NCI-H1048 (cell line): ENCODE measurements around the gene USF2.

Experiments
- DNase-seq: peaks from one replicate; lab custom pipeline; 2025; lab: John Stamatoyannopoulos, UW

The USF2 gene

DNA sequence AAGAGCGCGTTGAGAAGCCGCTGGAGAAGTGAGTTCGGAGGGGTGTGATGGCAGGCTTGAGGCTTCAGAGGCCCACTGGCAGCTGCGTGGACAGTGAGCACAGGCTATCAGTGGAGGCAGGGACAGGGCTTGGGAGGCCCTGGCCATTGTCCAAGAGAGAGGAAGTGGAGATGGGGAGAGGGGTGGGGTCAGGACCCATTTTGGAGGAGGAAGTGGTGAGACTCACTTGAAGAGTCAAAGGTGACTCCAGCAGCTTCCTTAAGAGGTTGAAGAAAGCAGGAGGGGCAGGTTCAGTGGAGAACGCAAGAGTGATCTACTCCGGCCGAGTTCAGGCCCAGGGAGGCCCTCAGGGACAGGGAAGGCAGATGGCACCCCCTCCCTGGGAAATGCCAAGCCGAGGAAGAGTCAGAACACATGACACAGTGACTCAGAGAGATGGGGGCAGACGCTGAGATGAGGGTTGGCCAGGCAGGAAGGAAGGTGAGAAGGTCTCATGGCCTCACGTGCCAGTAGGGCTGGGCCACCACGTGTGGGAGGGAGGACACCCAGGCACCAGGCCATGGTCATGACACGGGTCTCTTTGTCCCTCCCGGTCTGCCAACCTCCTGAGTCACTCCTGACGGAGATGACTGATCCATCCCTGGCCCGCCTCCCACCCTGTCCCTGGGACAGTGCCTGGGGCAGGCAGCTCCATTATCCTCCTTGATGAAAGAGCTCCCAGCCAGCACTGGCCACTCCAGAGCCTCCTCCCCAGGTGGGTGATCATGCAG lies 50.1 kb downstream of the USF2 start:
- no peak for DNase-seq

DNA sequence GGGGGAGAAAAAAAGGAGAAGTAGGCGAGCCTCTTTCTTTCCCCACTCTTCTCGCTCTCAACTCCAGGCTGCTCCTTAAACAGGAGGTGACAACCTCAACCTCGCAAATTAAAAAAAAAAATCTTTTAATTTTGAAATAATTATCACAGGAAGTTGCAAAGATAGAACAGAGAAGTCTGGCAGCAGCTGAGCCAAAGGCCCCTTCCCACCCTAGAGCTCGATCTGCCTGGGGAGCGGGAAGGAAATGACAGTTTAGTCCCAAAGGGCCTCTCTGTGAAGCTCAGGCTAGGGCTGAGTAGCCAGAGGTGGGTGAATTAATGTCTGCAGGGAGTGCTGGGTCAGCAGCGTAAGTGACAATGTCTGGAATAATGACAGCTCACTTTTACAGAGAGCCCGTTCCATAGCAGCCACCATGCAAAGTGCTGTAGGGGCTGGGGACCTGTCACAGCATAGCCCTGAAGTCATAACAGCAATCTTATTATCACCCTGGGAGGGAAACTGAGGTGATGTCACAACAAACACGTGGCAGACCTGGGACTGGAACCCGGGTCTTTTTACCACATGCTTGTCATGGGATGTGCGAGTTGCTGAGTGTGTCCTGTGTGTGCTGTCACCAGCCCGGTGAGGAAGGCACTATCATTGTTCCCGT lies 51.4 kb downstream of the USF2 start:
- no peak for DNase-seq

DNA sequence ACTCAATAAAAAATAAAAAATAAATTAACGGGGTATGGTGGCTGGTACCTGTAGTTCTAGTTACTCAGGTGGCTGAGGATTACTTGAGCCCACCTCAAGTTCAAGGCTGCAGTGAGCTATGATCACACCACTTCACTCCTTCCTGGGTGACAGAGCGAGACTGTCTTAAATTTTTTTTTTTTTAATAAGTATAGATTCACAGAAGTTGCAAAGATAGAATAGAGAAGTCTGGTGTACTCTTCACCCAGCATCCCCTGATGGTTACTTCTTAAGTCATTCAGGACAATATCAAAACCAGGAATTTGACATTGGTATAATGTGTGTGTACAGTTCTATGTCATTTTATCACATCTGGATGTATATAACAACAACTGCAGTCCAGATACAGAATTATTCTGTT lies 52.5 kb downstream of the USF2 start:
- no peak for DNase-seq

DNA sequence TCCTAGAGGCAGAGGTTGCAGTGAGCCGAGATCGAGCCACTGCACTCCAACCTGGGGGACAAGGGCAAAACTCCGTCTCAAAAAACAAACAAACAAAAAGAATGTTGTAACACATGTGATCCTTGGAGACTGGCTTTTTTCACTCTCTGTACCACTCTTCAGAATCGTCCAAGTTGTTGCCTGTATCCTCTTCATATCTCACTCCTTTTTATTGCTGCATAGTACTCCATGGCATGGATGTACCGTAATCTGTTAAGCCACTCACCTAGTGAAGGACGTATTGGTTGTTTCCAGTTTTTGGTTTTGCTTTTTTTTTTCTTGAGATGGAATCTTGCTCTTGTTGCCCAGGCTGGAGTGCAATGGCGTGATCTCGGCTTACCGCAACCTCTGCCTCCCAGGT lies 53.3 kb downstream of the USF2 start:
- no peak for DNase-seq

DNA sequence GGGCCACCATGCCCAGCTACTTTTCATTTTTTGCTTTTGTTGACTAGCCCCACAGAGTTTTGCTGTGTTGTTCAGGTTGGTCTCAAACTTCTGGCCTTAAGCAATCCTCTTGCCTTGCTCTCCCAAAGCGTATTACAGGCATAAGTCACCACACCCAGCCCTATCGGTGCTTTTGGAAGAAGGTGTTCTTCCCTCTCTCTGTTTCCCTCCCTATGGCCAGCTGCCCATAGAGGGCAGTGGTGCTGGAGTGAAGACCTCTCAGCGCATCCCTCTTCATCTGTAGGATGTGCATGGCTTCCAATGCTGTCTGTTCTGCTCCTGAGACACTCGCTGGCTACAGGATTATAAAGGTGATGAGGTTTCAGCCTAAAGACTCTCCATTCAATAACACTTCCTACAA lies 58.9 kb downstream of the USF2 start:
- no peak for DNase-seq

DNA sequence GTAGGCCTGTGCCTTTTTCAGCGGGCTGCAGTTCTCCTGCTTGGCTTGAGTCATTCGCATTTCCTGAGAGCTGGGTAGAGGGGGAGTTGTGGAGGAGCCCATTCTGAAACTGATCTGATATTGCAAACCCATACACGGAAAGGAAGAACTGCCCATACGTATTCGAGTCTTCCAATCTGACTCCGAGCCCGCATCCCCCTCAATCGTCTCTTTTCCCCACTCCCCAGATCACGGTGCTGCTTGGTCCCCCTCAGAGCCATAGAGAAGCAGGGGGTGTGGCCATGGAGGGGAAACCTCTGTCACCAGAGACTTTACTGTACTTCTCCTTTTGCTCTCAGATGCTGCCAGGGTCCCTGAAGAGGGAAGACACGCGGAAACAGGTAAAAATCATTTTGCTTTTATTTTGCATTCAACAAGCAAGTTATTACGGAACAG lies 60.1 kb downstream of the USF2 start, which contains the start of gene CD22:
Gene CD22, plus strand, starts transcription at position 337 of the 435 bp plus-strand sequence. CDS start 2,854 bp downstream, outside the sequence.
- no peak for DNase-seq

DNA sequence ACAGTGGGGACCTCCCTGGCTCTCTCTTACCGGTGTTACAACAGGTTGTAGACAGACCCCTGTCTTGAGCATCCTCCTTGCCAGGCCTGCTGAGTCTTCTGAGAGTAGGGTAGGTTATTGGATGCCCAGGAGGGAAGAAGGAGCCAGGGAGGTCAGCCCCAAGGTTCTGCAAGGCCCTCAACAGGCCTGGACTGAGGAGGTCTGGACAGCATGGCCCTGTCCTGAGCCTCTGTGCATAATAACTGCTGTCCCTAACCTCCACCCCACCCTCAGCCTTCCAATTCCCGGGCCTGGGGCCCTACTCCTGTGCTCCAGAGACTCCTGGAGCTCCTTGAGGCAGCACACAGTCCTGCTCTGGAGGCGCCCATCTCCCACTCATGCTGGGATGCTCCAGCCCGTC lies 60.6 kb downstream of the USF2 start:
- no peak for DNase-seq
